GM18868 (cell line): ENCODE data around the gene HOXA9.

ENCODE experiments used
- ATAC-seq: cut with Tn5 transposase; IDR thresholded peaks from one replicate; pipeline ENCODE4 v1.9.1; 2021; ENCODE audit warnings: mild to moderate bottlenecking, moderate library complexity; ENCODE audit not compliant: unreplicated experiment

Gene HOXA9

DNA sequence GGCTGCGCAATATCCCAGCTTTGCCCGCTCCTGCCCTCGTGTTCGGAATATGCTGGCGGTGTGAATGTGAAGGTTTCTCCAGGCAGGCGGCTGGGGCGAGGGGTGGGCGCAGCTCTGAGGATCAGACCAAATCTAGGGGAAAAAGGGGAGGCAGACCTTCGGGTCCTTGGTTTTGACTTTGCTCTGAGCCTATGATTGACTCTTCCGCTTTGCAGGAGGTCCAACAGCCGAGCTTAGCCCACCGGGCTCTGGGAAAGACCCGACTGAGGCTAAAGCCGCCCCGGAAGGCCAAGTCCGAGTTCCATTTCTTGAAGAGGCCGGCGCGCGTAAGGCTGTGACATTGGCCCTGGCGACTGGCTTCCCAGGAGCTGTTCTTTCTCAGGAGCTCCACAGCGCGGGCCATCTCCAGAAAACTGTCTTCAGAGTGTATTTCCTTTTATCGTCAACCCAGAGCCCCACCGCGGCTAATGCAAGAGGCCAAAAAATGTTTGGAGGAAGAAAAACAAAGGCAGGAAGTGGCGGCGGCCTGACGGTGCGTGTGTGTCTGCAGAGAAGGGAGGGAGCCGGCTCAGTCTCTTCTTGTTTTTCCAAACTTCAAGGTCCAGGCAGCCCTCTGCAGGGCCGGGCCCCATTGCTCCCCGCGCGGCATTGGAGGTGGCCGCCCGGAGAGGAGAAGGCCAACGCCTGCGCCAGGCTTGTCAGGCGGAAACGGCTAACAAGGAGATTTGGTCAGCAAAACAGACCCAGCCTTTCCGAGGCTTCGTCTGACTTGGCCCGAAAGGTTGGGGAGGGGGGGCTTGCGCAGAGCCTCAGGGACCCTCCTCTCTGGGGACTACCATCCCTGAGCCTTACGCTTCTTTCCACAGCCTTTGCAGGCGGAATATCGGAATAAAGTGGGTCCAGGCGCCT lies 23.3 kb upstream of the HOXA9 start:
- ATAC-seq, result no peak

DNA sequence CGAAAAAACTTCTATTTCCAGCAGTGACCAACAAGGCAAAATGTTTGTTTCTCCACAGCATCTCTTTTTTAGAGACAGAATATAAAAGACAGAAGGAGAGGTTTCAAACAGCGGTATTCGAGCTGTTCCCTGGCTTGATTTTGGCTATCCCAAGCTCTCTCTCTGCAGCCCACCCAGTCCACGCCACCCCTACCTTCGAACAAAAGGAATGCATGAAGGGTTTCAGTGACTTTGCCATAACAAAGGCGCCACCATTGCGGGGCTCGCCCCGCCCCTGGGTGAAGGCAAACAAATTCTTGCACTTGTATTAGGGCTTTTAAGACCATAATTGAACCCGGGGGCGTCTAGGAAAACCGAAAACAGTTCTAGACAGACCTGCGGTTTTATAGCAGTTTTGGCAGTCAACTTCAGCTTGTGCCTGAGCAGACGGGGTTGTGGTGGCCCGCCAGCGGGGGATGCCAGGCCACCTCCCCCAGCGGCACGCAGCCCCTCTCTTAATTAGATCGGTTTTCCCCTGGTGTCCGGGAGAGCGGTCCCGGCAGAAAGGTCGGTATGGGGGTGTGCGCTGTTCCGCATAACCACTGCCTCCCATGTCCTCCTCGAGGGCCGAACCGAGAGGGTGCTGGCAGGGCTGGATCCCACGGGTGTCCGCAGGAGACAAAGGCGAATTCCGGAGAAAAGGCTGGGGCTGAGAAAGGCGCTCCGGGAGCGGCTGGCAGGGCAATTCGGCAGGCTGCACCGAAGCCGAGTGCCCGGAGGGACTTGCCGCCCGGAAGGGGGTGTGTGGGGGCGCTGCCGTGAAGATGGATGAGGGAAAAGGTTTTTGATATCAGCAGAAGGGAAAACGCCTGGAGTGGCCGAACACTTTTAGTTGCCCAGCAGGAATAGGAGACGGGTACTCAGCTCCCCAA lies 22.4 kb upstream of the HOXA9 start:
- no peak for ATAC-seq

DNA sequence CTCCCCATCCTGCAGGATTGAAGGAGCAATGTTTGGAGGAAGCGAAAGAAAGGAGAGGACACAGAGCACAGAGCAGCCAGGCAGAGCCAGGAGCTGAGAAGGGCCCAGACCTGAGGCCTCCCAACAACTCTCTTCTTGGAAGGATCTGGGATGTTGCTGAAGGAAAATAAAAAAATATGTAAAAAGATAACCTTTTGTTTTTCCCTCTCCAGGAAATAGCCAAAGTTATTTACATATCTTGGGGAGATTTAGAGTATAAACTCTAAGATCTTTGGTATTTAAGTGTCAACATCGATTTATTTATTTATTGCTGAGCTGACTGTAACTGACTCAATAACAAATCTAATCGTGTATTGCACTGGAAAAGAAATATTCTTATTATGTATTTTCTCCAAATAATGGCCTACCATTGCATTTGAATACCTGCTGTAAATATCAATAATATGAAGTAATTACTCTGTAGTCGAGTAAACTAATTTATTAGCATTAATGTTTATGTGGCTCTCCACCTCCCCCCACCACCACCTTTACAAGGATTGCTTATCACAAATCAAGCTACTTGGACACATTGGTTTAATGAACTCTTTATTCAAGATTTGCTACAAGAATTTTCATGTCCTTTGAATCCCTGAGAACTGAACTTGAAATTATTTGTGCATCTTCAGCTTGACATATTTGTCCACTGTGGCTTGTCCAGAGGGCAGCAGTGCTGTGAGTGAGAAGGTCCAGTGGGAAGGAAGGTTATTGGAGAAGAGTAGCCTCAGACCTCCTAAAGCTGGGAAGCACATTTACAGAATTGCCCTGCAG lies 21.5 kb upstream of the HOXA9 start:
- no peak for ATAC-seq

DNA sequence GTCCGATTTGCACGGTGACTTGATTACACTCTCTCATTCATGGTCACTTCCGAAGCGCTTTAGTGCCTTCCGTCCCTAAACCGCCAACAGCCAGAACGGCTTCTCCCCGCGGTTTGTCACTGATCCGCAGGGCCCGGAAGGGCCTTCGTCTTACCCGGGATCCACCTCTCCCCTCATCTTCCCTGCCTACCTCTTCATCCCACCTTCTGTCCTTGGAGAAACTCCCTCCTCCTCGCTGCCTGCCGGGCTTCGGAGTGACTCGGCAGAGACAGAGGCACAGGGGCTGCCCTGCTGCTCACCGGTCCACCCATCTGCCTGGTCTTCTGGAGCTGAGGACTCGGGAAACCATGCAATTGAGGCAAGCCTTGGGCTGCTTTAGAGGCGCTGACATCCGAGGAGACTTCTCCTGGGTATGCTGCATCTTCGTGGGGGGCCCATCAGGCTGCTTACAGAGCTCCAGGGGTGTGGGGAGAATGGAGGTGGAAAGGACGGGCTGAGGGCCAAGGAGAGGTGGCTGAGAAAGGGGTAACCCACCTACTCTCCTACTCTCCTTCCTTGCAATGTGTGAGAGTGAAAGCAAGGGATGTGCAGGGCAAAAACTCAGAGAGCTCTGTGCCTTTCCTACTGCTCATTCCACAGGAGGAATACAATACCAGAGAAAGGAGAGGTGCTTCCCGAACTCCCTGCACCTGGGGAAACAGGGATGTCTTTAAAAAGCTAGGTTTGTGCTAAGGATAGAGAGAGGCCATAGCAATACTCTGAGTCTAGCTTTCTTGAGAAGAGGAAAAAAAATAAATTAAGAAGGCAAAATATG lies 20.7 kb upstream of the HOXA9 start:
- no peak for ATAC-seq

DNA sequence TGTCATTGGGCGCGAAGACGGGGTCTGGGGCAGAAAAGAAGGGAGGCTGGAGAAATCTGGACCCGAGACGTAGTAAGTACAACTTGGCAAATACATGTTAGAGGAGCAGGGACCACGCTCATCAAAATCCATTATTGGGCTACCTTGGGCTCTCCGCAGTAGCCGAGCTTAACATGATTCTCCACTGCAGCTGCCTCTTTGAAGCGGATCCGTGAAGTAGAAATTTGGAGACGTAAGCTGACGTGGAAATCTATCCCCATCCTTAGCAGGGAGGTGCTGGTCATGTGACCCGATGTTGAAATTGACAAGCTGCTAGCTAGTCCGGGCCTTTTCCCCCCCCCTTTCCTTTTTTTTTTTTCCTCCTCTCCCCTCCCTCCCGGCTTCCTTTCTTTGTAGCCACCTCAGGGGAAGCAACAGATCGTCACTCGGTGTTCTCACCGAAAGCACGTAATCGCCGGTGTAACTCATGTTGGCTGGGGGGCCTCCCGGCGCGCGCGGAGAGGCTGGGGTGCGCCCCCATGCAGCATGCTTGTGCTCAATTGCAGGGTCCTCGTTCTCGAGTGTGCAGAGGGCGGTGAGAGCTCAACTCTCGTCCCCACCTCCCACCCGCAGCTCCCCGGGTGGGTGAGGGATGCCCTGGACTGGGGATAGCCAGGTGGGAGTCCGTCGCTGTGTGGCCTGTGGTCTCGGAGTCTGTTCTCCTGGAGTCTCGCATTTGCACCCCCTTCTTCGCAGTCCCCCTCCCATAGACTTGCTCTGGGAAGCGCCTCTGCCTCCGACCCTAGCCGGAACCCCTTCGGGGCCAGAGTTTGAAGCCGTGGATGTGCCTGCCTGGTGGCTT lies 19.9 kb upstream of the HOXA9 start, which contains the start of gene HOXA11:
TSS of gene HOXA11 (minus strand) at position 220 of the 841 bp plus-strand sequence. CDS start at position 132, 88 bp downstream.
- ATAC-seq, result no peak

DNA sequence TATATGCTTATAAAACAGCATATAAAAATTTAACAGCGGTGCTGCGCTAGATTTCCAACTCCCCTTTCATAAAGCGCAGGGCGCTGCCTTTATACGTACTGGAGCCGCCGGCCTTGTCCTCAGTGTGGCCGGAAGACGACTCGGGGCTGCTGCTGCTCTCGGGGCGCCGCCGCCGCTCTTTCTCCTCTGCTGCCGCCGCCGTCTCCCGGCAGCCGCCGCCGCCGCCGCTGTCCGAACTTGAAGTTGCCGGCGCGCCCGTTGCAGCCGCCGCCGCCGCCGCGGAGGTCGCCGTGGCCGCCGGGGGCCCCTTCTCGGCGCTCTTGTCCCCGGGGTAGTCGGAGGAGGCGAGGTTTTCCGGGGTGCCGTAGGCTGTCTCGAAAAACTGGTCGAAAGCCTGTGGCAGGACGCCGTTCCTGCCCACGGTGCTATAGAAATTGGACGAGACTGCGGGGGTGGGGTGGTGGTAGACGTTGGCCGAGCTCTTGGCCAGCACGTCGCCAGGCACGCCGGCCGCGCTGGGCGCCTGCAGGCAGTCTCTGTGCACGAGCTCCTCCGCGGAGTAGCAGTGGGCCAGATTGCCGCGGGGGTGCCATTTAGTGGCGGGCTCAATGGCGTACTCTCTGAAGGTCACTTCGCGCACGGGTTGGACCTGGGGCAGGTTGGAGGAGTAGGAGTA lies 19.1 kb upstream of the HOXA9 start:
- ATAC-seq, result no peak

DNA sequence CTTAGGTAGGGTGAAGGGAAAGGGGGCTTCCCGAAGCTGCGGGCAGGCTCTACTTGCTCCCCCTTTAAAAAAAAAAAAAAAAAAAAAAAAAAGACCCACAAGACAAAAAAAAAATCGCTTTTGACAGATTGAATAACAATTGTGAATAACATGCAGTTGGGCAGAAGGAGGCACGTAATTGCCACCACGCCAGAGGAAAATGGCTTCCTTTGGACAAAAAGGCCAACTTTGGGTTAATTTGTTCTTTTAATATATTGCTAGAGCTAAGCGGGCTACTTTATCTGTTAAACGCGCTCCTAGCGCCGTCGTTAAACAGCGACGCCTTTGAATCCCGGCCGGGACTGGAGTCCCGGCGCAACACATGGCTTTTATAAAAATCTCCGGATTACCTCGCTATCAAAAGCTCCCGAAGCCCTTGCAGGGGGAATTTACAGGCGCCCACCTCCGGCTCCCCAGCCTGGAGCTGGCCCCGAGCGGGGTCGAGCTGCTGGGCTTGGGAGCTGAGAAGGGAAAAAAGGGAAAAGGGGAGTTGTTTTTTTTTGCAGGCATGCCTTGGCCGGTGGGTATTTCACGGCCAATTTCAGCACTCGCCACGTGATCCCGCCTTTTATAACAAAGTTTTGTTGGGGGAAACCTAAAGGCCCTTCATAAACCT lies 18.5 kb upstream of the HOXA9 start:
- ATAC-seq, result no peak

DNA sequence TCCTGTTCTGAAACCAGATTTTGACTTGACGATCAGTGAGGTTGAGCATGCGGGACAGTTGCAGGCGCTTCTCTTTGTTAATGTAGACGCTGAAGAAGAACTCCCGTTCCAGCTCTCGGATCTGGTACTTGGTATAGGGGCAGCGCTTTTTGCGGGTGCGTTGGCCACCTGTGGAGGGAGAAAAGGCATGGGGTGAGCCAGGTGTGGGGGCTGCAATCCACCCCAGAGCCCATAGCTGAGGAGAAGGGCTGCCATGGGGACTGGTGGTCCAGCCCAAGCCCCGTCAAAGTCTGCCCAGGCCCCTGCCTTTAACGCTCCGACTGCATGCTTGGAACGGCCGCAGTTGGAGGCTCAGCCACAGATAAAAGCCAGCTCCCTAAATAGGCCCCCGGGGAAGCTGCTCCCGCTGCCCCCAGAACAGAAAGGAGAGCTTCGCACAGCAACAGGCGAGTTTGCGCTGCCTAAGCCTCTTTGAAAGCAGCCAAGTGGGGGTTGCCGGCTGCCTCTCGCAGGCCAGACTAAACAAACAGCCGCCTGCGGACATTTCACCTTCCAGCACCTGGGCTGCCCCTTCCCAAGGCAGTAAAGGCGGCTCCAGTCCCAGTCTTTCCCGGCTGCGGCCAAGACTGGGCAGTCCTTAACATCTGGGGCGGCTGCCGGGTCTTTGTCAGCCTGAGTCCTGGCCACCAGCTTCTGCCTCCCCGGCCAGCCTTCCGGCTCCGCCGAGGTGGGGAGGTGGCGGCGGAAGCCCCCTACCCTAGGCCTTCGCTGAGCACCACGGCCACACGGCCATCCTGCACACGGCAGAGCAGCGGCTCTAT lies 17.7 kb upstream of the HOXA9 start:
- ATAC-seq, result no peak

DNA sequence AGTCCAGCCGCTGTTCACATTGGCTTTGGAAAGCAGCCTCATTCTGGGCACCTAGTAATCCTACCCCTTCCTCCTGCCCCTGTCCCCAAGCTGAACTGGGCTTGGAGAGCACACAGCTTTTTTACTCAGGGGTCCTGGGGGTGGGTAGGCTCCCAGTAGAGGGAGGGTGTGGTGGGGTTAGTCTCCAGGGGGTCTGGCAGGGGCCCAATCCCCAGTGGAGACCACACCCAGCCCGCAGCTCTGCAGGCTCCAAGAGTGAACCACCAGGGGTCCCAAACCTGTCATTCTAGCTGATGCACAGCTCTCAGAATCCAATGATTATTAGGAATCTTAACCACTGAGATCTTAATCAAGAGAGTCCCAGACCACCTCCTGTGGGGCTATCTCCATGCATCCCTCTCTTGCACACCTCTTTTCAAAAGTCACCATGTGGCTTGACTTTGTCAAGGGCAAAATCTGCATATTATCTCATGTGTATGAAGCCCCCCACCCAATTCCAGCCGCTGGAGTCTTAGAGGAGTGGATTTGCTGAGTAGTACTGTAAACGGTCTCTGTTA lies 17.0 kb upstream of the HOXA9 start:
- ATAC-seq, result no peak

DNA sequence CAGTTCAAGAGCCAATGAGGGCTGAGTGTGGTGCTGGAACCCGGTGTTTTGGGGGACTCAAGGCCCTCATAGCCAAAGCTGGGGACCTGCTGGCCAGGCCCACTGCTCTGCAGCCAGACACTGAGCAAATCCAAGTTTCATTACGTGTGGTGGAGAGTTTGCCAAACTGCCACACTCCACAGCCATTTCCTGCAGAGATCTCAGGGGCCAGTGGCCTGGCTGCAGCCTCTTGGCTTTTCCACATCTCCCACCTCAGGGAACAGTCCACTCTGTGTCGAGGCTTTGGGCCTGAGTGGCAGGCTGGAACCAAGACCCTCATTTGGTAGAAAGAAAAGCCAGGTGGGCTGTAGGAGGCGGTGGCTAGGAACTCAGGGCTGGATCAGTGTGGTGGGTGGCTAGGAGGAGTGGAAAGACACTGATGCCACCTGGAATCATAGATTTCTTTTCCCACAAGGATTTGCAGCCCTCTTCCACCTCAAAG lies 16.5 kb upstream of the HOXA9 start:
- ATAC-seq, result no peak

DNA sequence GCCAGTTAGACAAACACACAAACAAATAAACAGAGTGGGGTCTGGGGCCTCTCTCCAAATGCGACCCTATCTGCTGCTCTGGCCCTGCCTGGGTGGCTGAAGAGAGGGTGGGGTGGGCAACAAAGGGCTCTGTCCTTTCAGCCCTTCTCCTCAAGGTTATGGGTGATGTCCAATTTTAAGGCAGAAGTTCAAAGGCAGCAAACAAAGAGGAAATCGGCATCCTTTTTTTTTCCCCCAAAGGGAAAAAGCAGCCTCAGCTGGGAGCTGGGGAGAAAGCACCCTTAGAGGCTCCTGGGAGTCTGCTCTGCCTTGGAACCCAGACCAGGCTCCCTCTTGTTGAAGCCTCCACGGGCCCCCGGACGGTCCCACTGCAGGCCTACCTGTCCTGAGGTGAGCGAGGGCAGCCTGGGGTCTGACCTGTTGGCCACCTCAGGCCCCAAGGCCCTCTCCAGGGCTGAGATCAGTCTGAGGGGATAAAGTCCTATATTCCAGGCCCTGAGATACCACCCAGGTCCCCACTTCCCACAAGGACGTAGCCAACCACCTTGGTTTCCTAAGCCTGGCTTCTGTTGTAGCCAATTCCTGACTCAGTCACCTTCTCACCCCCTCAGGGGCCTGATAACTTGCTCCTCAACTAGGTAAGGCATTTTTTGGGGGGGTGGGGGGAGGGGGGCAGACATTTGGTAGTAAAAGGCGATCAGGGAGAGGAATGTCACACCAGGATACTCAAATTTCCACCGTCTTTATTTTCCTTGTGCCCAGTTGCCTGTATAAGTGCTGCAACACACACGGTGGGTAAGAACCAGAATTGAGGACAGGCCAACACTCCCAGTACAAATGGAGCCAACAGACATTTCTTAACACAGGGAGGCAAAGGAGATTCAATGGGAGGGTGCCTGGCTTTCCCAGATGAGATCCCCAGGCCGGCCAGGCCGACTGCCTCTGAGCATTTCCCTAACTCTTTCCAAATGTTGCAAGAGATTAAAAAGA lies 15.4 kb upstream of the HOXA9 start:
- no peak for ATAC-seq

DNA sequence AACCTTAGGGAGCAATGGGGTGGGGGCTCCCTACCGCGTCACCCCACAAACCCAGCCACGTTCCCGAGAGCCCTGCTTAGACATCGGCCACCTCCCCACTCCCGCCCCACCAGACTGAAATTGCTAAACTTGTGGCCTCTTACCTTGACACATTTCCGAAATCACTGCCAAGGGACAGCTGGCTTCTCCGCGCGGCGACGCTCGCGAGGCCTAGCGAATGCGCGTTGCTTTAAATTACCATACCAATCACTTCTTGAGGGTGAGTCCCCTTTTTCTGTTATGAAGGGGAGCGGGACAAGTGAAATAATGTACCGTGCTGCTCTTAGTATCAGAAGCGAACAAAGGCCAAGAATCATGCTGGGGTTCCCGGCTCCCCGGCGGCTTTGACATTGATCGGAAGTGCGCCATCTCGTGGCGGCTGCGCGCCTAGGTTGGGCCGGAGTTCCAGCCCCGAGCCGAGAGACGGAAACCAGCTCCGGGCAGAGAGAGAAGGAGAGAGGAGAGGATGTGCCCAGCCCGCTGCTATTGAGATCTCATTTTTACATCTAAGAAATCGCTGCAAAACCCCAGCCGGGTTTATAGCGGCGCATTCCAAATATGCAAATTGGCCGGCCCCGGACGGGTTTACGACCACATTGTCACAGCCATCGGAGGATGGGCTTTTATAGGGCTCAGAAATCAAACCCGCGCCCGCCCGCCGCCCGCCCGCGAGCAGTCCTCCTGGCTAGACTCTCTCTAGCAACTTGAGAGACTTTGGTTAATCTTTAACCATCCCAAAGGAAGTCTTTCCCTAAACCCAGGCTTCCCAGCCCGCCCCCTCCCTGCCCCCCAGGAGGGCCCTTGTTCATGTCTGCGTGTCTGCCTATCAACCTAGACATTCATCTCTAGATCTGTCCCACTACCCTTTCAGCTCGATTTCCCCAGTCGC lies 14.4 kb upstream of the HOXA9 start:
- ATAC-seq, result no peak

DNA sequence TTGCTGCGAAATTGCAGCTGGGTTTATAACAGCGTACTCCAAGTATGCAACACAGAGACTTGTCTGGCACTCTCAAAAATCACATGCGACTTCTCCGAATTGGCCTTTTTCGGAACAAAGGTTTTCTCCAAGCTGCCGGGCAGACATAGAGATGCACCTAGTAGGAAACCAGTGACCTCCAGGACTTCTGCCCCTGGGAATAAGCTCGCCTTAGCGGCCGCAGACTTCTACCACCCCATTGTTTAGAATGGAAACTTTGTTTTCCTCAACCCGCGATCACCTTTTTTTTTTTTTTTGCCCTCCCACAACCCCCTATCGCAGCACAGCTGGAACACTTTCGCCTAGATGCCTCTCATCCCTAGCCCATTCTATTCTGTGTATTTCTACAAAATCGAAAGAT lies 13.7 kb upstream of the HOXA9 start:
- ATAC-seq, result no peak

DNA sequence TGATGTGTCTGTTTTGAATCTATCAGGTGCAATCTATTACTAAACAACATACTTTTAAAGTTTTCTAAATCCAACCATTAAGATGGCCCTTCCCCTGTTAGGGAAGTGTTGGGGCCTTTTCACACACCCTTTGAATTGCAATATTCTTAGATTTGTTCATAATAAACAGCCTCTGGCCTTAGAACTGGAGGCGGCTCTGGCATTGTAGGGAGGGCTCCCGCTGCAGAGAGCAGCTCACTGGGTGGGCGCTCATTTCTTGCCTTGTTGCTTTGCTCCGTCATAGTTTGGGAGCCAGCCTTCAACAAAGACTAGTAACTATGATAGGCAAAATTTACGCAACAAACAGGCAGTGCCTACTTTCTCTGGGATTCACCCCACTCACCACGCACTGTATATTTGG lies 13.0 kb upstream of the HOXA9 start:
- ATAC-seq, result no peak
